Stimulated activated CD4-positive, alpha-beta T cell treated with anti-CD3 and anti-CD28 coated beads, Interleukin-2, amount 100 ng/mL, for 48 hours (primary cell): ENCODE results near the gene LMCD1.

ENCODE experiments used
- DNase-seq, 2 donors: peaks; one replicate each; pipeline ENCODE4 v3.0.0-alpha.2; 2020

LMCD1 gene

GRCh38 chr3:8506571-8507061, 5.0 kb downstream of the LMCD1 start:
- DNase-seq = no peak

GRCh38 chr3:8507496-8507895, 5.9 kb downstream of the LMCD1 start:
- no peak for DNase-seq

- DNase-seq = no peak
These were observed 8.3 kb downstream of the LMCD1 start for GRCh38 chr3:8509961-8510360.

GRCh38 chr3:8512234-8512633, 10.6 kb downstream of the LMCD1 start:
- no peak for DNase-seq

- DNase-seq = no peak
These were observed 14.5 kb downstream of the LMCD1 start for GRCh38 chr3:8516047-8516661.

- DNase-seq = no peak
These were observed 15.2 kb downstream of the LMCD1 start for GRCh38 chr3:8516783-8517182.

GRCh38 chr3:8517487-8517886, 15.9 kb downstream of the LMCD1 start:
- DNase-seq = no peak

- DNase-seq = no peak
These were observed 16.5 kb downstream of the LMCD1 start for GRCh38 chr3:8518138-8518537.

GRCh38 chr3:8519156-8519555, 17.5 kb downstream of the LMCD1 start:
- no peak for DNase-seq

GRCh38 chr3:8519774-8520448, 18.3 kb downstream of the LMCD1 start:
- no peak for DNase-seq

- no peak for DNase-seq
These were observed 19.3 kb downstream of the LMCD1 start for GRCh38 chr3:8520816-8521403.

GRCh38 chr3:8523041-8523440, 21.4 kb downstream of the LMCD1 start:
- no peak for DNase-seq

GRCh38 chr3:8524249-8524648, 22.6 kb downstream of the LMCD1 start:
- no peak for DNase-seq

GRCh38 chr3:8524656-8525399, 23.2 kb downstream of the LMCD1 start:
- no peak for DNase-seq

- DNase-seq = no peak
These were observed 24.3 kb downstream of the LMCD1 start for GRCh38 chr3:8525893-8526292.

GRCh38 chr3:8529181-8529637, 27.6 kb downstream of the LMCD1 start:
- DNase-seq = no peak

- no peak for DNase-seq
These were observed 28.3 kb downstream of the LMCD1 start for GRCh38 chr3:8529738-8530525.

- no peak for DNase-seq
These were observed 29.0 kb downstream of the LMCD1 start for GRCh38 chr3:8530581-8530980.

GRCh38 chr3:8532251-8532871, 30.7 kb downstream of the LMCD1 start:
- DNase-seq = no peak

GRCh38 chr3:8536096-8537056, 34.8 kb downstream of the LMCD1 start:
- no peak for DNase-seq

GRCh38 chr3:8537440-8537839, 35.8 kb downstream of the LMCD1 start:
- no peak for DNase-seq
